Right atrium auricular region (tissue), 2 donors: ENCODE results near the gene LRMDA. TPM values are rescaled to one million over a fixed set of nuclear protein-coding genes. Genes with fewer than 3 reads are reported as not detected.

Experiments
- DNase-seq: peaks from one replicate; pipeline ENCODE4 v3.0.0-alpha.2; 2019; ENCODE audit warnings: low spot score
- H3K27ac ChIP-seq, 2 donors: fragments of 200-600 bp; sonication (generic); 1 replicate in 1 of 2; 2 replicates in 1 of 2; pipeline ENCODE4 v1.5.1; 2016 to 2019
- H3K27me3 ChIP-seq, 2 donors: fragments of 200-600 bp; sonication (generic); one replicate each; pipeline versions ENCODE4 v1.5.1 to v1.6.0; 2017 to 2019
- H3K36me3 ChIP-seq: fragments of 200-600 bp; sonication (generic); one replicate; pipeline ENCODE4 v1.5.1; 2016
- H3K4me1 ChIP-seq, 2 donors: fragments of 200-600 bp; sonication (generic); one replicate each; pipeline versions ENCODE4 v1.5.1 to v1.6.0; 2017 to 2019
- H3K4me3 ChIP-seq, 2 donors: fragments of 200-600 bp; sonication (generic); 1 replicate in 1 of 2; 2 replicates in 1 of 2; pipeline ENCODE4 v1.5.1; 2017 to 2019; ENCODE audit warnings: mild to moderate bottlenecking in 1 of 2, moderate library complexity in 1 of 2
- H3K9me3 ChIP-seq, 2 donors: fragments of 200-600 bp; sonication (generic); one replicate each; pipeline ENCODE4 v1.5.1; 2019
- CTCF ChIP-seq, 2 donors: fragments of 200-600 bp; sonication (generic); IDR thresholded peaks; one replicate each; pipeline ENCODE4 v1.5.1; 2019; ENCODE audit warnings: antibody characterized with exemption in 2 of 2
- total RNA-seq, 2 donors: library from RNA; depleted of rRNA; stranded (reverse); fragments of >200 nt; gene quantifications; one replicate each; pipeline ENCODE4 v1.1.0, GENCODE V29; 2016

The LRMDA gene
- total RNA-seq, 2 donors from 2014 or later: 6.1 to 19.1 TPM

DNA sequence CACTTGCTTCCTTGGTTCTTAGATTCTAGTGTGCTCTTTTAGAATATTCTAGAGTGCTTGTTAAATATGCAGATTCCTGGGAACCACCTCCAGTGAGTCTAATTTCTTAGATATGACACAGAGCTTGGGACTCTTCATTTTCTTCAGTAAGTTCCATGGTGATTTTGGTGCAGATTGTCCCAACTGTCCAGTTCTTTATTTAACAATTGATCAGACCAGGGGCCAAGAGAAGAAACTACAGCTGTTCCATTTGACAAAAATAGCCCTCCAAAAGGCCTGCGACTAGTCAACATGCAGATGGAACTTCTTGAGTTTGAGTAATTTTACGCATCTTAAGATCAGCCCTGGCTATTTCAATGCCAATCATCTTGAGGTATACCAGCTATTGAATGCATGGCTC lies 760.7 kb downstream of the LRMDA start:
- Histone ChIP-seq H3K4me1 (peaks cover 0 to 54% of the 10 kb centered on the region in 2 donors), H3K27ac (peak overlapping the region in 1 of 2 donors; percentile 62), H3K4me3 (no peak overlapping the region), H3K9me3 (no peaks in the 10 kb centered on the region), H3K27me3 (no peaks in the 10 kb centered on the region), H3K36me3 (no peaks in the 10 kb centered on the region)
- DNase-seq: no peak
- no peak for TF ChIP-seq CTCF (IDR thresholded peaks at IDR 0.05)

DNA sequence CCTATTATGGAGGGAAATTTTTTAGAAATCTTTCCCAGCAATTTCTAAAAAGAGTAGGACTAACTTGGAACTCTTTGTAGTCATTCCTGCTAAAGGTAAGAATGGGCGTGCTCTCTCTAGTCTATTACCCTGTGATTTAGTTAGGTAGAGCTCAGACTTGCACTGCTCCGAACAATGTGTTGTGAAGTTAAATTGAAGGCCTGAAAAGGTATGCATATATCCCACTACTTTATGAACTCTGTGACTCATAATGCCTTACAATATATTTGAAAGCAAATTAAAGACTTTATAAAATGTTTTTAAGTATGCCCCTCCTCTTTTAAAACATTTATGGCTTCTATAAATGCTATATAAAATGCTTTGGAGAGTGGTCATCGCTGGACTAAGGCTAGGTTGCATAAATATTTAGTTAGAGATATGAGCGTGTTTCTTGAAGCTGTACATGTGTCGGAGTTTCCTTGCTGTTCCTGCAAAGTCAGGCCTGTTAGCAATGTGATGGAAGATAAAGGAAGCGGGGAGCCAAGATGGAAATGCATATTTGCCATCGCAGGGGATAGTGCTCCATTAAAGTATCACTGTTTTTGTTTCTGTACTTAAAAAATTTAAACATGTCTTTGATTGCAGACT lies 761.4 kb downstream of the LRMDA start:
- Histone ChIP-seq H3K36me3 (no peaks in the 10 kb centered on the region), H3K27ac (peak overlapping the region in 1 of 2 donors; percentile 62)
- no peak for DNase-seq

DNA sequence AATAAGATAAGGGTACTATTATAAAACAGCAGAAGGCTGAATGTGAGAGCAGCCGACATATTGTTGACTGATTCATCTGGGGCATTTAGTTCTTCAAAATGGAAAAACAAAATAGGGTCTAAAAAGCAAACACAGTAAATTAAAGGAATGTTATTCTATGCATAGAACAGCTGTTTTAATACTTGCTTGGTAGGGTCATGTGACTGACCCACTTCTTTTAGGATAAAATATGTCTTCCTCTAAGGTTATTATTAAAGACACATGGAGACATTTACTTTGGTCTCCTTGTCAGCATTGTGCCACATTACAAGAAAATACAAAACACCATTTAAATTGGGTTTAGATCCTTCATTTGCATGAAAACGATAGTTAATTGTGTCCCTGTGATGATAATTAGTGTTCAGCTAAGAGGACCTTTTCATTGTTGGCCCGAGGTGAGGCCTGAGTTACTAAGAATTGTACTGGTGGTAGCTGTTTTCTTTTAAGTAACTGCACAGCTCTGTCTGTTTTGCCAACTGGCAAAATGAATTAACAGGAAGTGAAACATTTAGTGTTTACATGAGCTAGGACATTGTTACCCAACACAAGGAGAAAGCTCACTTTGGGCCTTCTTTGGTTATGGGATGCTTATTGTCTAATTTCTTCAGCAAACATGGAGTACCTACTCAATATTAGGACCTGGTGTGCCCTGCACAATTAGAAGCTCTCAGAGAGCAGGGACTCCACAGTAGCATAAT lies 764.4 kb downstream of the LRMDA start:
- no peak for DNase-seq
- TF ChIP-seq CTCF (IDR thresholded peaks at IDR 0.05): no peak
- Histone ChIP-seq H3K27me3 (no peaks in the 10 kb centered on the region), H3K4me3 (no peak overlapping the region), H3K9me3 (no peaks in the 10 kb centered on the region), H3K36me3 (no peaks in the 10 kb centered on the region), H3K27ac (no peak overlapping the region), H3K4me1 (peaks cover 0 to 38% of the 10 kb centered on the region in 2 donors)

More for the DNA sequence above, 761.4 kb downstream of the LRMDA start:
- TF ChIP-seq CTCF (IDR thresholded peaks at IDR 0.05): no peak
- H3K27me3 ChIP-seq: no peaks in the 10 kb centered on the region
- H3K4me3 ChIP-seq: no peak overlapping the region
- peaks cover 0 to 47% of the 10 kb centered on the region in 2 donors for H3K4me1 ChIP-seq
- no peaks in the 10 kb centered on the region for H3K9me3 ChIP-seq

DNA sequence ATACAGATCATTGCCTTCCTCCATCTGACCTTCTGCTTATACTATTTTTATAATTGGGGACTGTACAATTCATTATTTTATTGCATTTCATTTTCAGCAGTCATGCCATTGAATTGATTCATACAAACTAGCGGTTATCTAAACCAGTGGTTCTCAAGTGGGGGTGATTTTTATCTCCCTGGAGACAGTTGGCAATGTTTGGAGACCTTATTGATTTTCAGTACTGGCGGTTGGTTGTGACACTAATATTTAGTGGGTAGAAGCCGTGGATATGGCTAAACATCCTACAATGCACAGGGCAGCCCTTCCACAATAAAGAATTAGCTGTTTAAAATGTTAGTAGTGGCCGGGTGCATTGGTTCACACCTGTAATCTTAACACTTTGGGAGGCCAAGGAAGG lies 765.9 kb downstream of the LRMDA start:
- no peaks in the 10 kb centered on the region for H3K27me3 ChIP-seq
- H3K4me1 ChIP-seq: peaks cover 0 to 26% of the 10 kb centered on the region in 2 donors
- no peaks in the 10 kb centered on the region for H3K36me3 ChIP-seq
- DNase-seq: no peak
- no peak overlapping the region for H3K27ac ChIP-seq
- TF ChIP-seq CTCF (IDR thresholded peaks at IDR 0.05): no peak
- no peaks in the 10 kb centered on the region for H3K9me3 ChIP-seq
- H3K4me3 ChIP-seq: no peak overlapping the region

DNA sequence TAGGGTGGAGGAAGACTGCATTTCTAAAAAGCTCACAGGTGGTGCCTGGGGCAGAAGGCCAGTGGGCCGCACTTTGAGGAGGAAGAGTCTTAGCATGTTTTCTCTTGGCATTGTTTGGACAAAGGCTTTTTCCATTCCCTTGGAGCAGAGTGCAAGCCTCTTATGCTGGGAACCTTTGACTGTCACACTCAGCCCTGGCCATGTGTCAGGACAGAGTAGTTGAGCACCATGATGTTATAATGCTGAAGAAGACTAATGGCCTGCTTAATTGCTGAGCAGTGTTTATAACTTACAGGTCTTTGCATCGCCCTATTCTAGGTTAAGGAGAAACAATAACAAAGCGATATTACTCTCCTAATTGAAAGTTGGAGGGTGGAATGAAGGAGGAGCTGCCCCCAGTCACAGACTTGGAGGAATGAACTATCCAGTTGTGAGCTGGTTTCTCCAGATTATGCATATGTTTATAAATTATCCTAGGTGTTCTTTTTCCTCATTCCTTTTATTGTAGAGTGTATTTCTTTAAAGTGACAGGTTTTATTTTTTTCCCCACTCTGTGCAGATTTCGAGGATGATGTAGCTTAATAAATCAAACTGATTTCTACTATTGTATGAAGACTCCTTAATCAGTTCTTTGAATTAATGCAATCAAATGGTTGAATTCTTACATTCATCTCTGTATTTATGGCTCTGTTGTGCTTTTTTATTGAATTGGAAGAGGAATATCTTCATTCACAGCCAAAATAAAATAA lies 767.0 kb downstream of the LRMDA start:
- no peak for DNase-seq

More for the DNA sequence above, 767.0 kb downstream of the LRMDA start:
- H3K27me3 ChIP-seq: no peaks in the 10 kb centered on the region
- no peaks in the 10 kb centered on the region for H3K9me3 ChIP-seq
- no peak overlapping the region for H3K27ac ChIP-seq
- no peak overlapping the region for H3K4me3 ChIP-seq
- no peaks in the 10 kb centered on the region for H3K36me3 ChIP-seq
- no peak for TF ChIP-seq CTCF (IDR thresholded peaks at IDR 0.05)
- peaks cover 0 to 16% of the 10 kb centered on the region in 2 donors for H3K4me1 ChIP-seq
